RPMI7951 (cell line): ENCODE measurements around the gene HNMT. TPM values are rescaled to one million over a fixed set of nuclear protein-coding genes. Genes with fewer than 3 reads are reported as not detected.

Source experiments
- DNase-seq: peaks from one replicate; pipeline ENCODE4 v3.0.0-alpha.2; 2012; ENCODE audit warnings: low read depth
- total RNA-seq: library from RNA; depleted of rRNA; stranded (reverse); fragments of >200 nt; shearing (Covaris generic); gene quantifications from 2 replicates; pipeline ENCODE4 v1.2.3, GENCODE V29; 2014

HNMT gene
- total RNA-seq, 1 experiment from 2014 or later = 31.0 TPM

GRCh38 chr2:138012082-138012481 lies 47.8 kb downstream of the HNMT start:
- DNase-seq = no peak

- DNase-seq = no peak
Measured at GRCh38 chr2:138012968-138013367, 48.7 kb downstream of the HNMT start.

GRCh38 chr2:138013639-138014038 lies 49.4 kb downstream of the HNMT start:
- DNase-seq = no peak

- DNase-seq = no peak
Measured at GRCh38 chr2:138015494-138015893, 51.2 kb downstream of the HNMT start.

GRCh38 chr2:138016351-138017087 lies 52.2 kb downstream of the HNMT start:
- no peak for DNase-seq

GRCh38 chr2:138017824-138018223 lies 53.6 kb downstream of the HNMT start:
- no peak for DNase-seq

GRCh38 chr2:138018866-138019688 lies 54.8 kb downstream of the HNMT start:
- no peak for DNase-seq

GRCh38 chr2:138020432-138020831 lies 56.2 kb downstream of the HNMT start:
- no peak for DNase-seq

GRCh38 chr2:138021154-138021553 lies 56.9 kb downstream of the HNMT start:
- DNase-seq = no peak

- no peak for DNase-seq
Measured at GRCh38 chr2:138023298-138023697, 59.0 kb downstream of the HNMT start.

GRCh38 chr2:138023976-138024375 lies 59.7 kb downstream of the HNMT start:
- DNase-seq = no peak

- no peak for DNase-seq
Measured at GRCh38 chr2:138026111-138027020, 62.1 kb downstream of the HNMT start.

GRCh38 chr2:138028538-138028937 lies 64.3 kb downstream of the HNMT start:
- no peak for DNase-seq

- no peak for DNase-seq
Measured at GRCh38 chr2:138029276-138029675, 65.0 kb downstream of the HNMT start.

GRCh38 chr2:138030459-138030858 lies 66.2 kb downstream of the HNMT start:
- DNase-seq = no peak

GRCh38 chr2:138032334-138032733 lies 68.1 kb downstream of the HNMT start:
- DNase-seq = no peak

GRCh38 chr2:138034536-138034935 lies 70.3 kb downstream of the HNMT start:
- no peak for DNase-seq

GRCh38 chr2:138035608-138036217 lies 71.4 kb downstream of the HNMT start:
- DNase-seq = no peak

- no peak for DNase-seq
Measured at GRCh38 chr2:138036522-138036921, 72.2 kb downstream of the HNMT start.

GRCh38 chr2:138037090-138037489 lies 72.8 kb downstream of the HNMT start:
- no peak for DNase-seq

GRCh38 chr2:138040616-138041015 lies 76.3 kb downstream of the HNMT start:
- DNase-seq = no peak

GRCh38 chr2:138042311-138042710 lies 78.0 kb downstream of the HNMT start:
- DNase-seq = no peak
